GM12873 (cell line): ENCODE measurements around the gene HS6ST3.

Experiments used
- TF ChIP-seq, protein P1 (sequence below): IDR thresholded peaks from 2 replicates; pipeline ENCODE4 v1.5.1; 2012; ENCODE audit warnings: low read depth, mild to moderate bottlenecking, moderate library complexity, low read length, control low read depth; ENCODE audit not compliant: insufficient read depth; ENCODE audit errors: missing control alignments

HS6ST3 gene

GRCh38 chr13:96749825-96750224 is 659.9 kb downstream of the HS6ST3 start:
- TF ChIP-seq, protein P1, sequence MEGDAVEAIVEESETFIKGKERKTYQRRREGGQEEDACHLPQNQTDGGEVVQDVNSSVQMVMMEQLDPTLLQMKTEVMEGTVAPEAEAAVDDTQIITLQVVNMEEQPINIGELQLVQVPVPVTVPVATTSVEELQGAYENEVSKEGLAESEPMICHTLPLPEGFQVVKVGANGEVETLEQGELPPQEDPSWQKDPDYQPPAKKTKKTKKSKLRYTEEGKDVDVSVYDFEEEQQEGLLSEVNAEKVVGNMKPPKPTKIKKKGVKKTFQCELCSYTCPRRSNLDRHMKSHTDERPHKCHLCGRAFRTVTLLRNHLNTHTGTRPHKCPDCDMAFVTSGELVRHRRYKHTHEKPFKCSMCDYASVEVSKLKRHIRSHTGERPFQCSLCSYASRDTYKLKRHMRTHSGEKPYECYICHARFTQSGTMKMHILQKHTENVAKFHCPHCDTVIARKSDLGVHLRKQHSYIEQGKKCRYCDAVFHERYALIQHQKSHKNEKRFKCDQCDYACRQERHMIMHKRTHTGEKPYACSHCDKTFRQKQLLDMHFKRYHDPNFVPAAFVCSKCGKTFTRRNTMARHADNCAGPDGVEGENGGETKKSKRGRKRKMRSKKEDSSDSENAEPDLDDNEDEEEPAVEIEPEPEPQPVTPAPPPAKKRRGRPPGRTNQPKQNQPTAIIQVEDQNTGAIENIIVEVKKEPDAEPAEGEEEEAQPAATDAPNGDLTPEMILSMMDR, result no peak

- TF ChIP-seq, protein P1, result no peak
These were observed 661.2 kb downstream of the HS6ST3 start for GRCh38 chr13:96751089-96751488.

- TF ChIP-seq, protein P1, result no peak
These were observed 673.0 kb downstream of the HS6ST3 start for GRCh38 chr13:96762876-96763275.

DNA sequence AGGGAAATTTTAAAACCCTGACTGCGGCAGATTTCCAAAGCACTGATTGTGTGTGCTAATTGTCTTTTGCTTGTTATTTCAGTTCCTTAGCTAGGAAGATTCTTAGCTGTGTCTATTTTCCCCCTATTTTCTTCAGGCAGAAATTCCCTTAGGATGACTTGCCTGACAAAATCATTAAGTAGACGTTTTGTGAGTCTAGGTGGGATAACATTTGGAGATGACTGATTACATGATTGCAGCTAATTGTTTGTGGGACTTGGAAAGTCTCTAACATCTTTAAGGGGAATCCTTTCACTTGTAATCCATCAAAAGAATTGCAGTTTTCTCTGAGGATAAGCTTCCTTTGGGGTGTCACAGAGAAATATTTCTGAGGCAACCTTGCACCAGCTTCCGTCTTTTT is 676.4 kb downstream of the HS6ST3 start:
- TF ChIP-seq, protein P1, result no peak

DNA sequence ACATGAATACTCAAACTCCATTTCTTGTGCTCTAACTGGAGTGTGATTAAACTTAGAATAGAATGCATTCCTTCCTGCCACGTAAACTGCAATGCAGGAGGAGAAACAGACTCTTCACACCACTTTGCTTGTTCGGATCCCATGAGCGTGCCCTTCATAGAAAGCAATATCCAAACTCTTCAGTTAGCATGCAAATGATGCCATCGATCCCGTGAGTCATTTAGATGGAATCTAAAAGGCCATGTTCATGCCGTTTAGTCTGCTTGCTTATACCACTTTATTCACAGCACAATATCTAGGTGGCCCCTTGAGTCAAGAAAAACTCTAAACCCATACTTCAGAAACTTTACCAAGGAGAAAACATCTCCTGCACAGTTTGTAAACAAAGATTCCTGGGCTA is 678.6 kb downstream of the HS6ST3 start:
- TF ChIP-seq, protein P1, result no peak

DNA sequence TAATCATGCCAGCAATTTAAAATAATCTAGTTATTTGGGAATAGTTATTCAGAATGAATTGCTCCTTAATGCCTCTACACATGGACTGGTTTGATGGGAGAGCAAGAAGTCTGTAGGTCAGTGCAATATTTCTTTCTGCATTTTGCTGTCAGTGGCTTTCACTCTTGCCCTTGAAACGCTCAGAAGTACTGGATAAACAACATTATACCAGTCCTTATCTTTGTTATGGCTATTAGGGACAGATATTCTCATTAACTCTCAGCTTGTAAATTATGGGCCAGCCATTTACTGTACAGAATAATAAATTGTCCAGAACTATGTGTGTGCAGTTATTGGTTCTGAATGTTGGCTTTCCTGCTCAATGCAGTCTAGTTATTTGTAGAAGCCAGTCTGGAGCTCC is 680.0 kb downstream of the HS6ST3 start:
- TF ChIP-seq, protein P1, result no peak

GRCh38 chr13:96771486-96772367 is 681.8 kb downstream of the HS6ST3 start:
- TF ChIP-seq, protein P1, result no peak
